ENCODE data around the gene GGT1.
"Not testable (repeated sequence)": the region's sequence is repeated elsewhere in the genome, so short reads cannot be mapped to it uniquely, and the experiment has no call there.

Gene GGT1

DNA sequence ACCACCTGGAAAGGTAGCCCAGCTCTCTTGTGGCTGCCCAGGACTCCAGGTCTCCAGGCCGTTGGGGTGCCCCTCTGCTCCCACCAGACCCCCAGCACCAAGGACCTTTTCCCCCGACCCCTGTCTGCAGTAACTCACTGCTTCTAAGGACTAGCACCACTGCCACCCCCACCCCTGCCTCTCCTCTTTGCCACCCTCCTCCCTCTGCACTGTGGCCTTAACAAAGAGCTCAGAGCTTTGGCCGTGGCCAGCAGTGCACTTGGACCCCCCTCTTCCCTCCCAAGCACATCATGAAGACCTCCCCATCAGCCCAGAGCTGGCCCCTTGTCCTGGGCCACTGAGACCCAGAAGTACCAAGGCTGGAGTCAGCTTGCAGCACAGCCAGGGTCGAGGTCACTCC lies 46.4 kb downstream of the GGT1 start:
- not testable (repeated sequence) for H3K27ac ChIP-seq (ENCODE audit: low read depth, low read length); H3K9ac ChIP-seq (ENCODE audit: low read length); H3K9me3 ChIP-seq (ENCODE audit: control insufficient read depth, insufficient read depth, low read depth, low read length); H3K4me3 ChIP-seq (ENCODE audit: low read depth, low read length); H3K27me3 ChIP-seq (ENCODE audit: control insufficient read depth, insufficient read depth, low read length); H3K4me1 ChIP-seq (ENCODE audit: control insufficient read depth, insufficient read depth, low read length); H3K36me3 ChIP-seq (ENCODE audit: control insufficient read depth, insufficient read depth, low read length)

DNA sequence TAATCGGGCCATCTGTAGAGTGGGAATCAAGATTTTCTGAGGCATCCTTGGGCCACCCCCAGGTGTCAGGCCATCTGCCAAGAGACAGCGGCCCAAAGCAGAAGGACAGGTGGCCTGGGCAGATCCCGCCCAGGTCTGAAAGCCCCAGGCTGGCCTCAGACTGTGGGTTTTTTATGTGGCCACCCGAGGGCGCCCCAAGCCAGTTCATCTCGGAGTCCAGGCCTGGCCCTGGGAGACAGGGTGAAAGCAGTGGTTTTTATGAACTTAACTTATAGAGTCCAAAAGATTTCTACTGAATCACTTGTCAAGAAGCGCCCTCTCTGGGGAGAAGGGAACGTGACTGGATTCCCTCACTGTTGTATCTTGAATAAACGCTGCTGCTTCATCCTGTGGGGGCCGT lies 47.9 kb downstream of the GGT1 start:
- H3K4me1 ChIP-seq (ENCODE audit: control insufficient read depth, insufficient read depth, low read length); H3K27ac ChIP-seq (ENCODE audit: low read depth, low read length); H3K4me3 ChIP-seq (ENCODE audit: low read depth, low read length); H3K36me3 ChIP-seq (ENCODE audit: control insufficient read depth, insufficient read depth, low read length); H3K9ac ChIP-seq (ENCODE audit: low read length); H3K9me3 ChIP-seq (ENCODE audit: control insufficient read depth, insufficient read depth, low read depth, low read length); H3K27me3 ChIP-seq (ENCODE audit: control insufficient read depth, insufficient read depth, low read length): not testable (repeated sequence)

DNA sequence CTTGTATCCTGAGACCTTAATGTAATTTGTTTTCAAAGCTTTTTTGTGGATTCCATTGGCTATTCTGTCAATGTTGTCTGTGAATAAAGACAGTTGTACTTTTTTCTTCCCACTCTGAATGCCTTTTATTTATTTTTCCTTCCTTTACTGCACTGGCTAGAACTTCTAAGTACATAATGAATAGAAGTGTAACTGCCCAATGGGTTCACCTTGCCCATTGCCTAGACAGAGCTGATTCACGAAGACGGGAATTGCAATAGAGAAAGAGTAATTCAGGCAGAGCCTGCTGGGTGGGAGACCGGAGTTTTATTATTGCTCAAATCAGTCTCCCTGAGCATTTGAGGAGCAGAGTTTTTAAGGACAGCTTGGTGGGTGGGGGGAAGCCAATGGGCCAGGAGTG lies 62.4 kb downstream of the GGT1 start:
- H3K36me3 ChIP-seq (ENCODE audit: control insufficient read depth, insufficient read depth, low read length); H3K9me3 ChIP-seq (ENCODE audit: control insufficient read depth, insufficient read depth, low read depth, low read length): not testable (repeated sequence)

DNA sequence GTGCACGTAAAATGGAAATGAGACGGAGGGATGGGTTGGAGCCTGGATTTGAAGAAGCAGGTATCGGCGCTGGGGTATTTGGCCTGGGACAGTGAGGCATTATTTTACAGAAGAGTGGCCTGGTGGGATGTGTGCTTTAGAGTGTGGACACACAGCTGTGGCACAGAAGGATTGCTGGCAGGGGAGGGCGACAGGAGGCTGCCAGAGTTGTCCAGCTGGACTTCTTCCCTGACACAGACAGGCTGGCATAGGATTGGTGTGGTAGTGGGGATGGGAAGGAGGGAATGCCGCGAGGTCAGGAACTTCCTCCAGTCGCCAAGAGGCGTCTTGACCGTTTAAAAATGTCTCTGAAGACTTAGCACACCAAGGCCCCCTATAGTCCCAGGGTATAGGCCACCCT lies 64.9 kb downstream of the GGT1 start:
- not testable (repeated sequence) for H3K4me3 ChIP-seq (ENCODE audit: low read depth, low read length); H3K4me1 ChIP-seq (ENCODE audit: control insufficient read depth, insufficient read depth, low read length); H3K27ac ChIP-seq (ENCODE audit: low read depth, low read length); H3K9me3 ChIP-seq (ENCODE audit: control insufficient read depth, insufficient read depth, low read depth, low read length); H3K9ac ChIP-seq (ENCODE audit: low read length); H3K27me3 ChIP-seq (ENCODE audit: control insufficient read depth, insufficient read depth, low read length); H3K36me3 ChIP-seq (ENCODE audit: control insufficient read depth, insufficient read depth, low read length)

More for the DNA sequence above, 62.4 kb downstream of the GGT1 start:
- not testable (repeated sequence) for H3K27me3 ChIP-seq (ENCODE audit: control insufficient read depth, insufficient read depth, low read length); H3K27ac ChIP-seq (ENCODE audit: low read depth, low read length); H3K9ac ChIP-seq (ENCODE audit: low read length); H3K4me1 ChIP-seq (ENCODE audit: control insufficient read depth, insufficient read depth, low read length); H3K4me3 ChIP-seq (ENCODE audit: low read depth, low read length)

DNA sequence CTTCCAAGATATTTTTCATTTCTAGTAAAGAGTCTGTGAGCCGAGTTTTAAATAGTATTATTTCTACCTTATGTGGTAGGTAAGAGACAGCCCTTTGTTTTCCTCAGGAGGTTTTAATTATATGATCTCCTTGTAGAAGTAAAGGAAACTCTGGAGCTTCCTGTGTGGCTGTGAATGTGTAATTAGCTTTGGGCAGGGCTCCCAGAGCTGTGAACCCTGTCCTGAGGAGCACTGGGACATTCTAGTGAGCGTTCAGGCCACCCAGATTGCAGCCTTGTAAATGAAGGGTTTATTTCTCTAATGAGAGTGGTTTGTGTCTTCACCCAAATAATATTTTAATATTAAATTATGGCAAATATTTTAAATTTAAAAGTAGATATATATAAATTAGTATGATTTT lies 69.5 kb downstream of the GGT1 start:
- not testable (repeated sequence) for H3K36me3 ChIP-seq (ENCODE audit: control insufficient read depth, insufficient read depth, low read length); H3K9me3 ChIP-seq (ENCODE audit: control insufficient read depth, insufficient read depth, low read depth, low read length); H3K27me3 ChIP-seq (ENCODE audit: control insufficient read depth, insufficient read depth, low read length); H3K4me1 ChIP-seq (ENCODE audit: control insufficient read depth, insufficient read depth, low read length); H3K9ac ChIP-seq (ENCODE audit: low read length); H3K4me3 ChIP-seq (ENCODE audit: low read depth, low read length); H3K27ac ChIP-seq (ENCODE audit: low read depth, low read length)

All from HUES6 (cell line).